ENCODE measurements around the gene CFAP251. TPM values are rescaled to one million over a fixed set of nuclear protein-coding genes. Genes with fewer than 3 reads are reported as not detected.
"Not testable (repeated sequence)": the region's sequence is repeated elsewhere in the genome, so short reads cannot be mapped to it uniquely, and the experiment has no call there.

The CFAP251 gene
- 0.13 TPM for total RNA-seq (2013)
- polyA plus RNA-seq (under 1 TPM in 2 of 3 donors, not detected in 1; 0.08 to 0.17 TPM), polyA minus RNA-seq (0.28 TPM in 1 of 2 replicates, not detected in the other), total RNA-seq (0.64 to 8.1 (median 3.3) reads per million in 11 experiments)

GRCh38 chr12:121917950-121918678, at the start of gene CFAP251:
Gene CFAP251 (plus strand): TSS chr12:121918592. CDS start chr12:121921306, 2,714 bp downstream.
- Histone ChIP-seq H3K27ac (ENCODE audit: low read depth in 1 of 2, low read length in 2 of 2) (peak within 1 kb of the TSS in 1 of 2 donors; percentile 83), H3K9ac (ENCODE audit: insufficient read depth, low read length, poor library complexity, severe bottlenecking) (peak within 1 kb of the TSS; percentile 55), H2AFZ (ENCODE audit: insufficient read depth, low read depth, low read length, poor library complexity, severe bottlenecking) (peak within 1 kb of the TSS; percentile 82), H3K27me3 (ENCODE audit: control insufficient read depth in 2 of 2, insufficient read depth in 2 of 2, low read length in 2 of 2) (no peaks in the 10 kb centered on the region), H4K20me1 (ENCODE audit: insufficient read depth, low read length) (no peaks in the 10 kb centered on the region), H3K79me2 (ENCODE audit: insufficient read depth, low read length) (no peaks in the 10 kb centered on the region), H3K9me3 (replicated peaks in 1 of 2; ENCODE audit: control insufficient read depth in 1 of 2, insufficient read depth in 1 of 2, low read length in 2 of 2) (no peaks in the 10 kb centered on the region), H3K4me1 (ENCODE audit: control insufficient read depth in 1 of 2, insufficient read depth in 2 of 2, low read length in 2 of 2) (peaks cover 21 to 23% of the 10 kb centered on the region in 2 donors), H3K36me3 (replicated peaks in 1 of 2; ENCODE audit: control insufficient read depth in 1 of 2, insufficient read depth in 2 of 2, low read length in 2 of 2) (peaks cover 34 to 39% of the 10 kb centered on the region in 2 donors), H3K4me2 (replicated peaks; ENCODE audit: extremely low read depth, low read length, poor library complexity, severe bottlenecking) (peak within 1 kb of the TSS; percentile 80), H3K4me3 (replicated peaks in 1 of 3; ENCODE audit: low read depth in 2 of 3, low read length in 3 of 3) (peak within 1 kb of the TSS; percentile 20 to 74 (median 41))
- Mint-ChIP-seq H3K27me3 (ENCODE audit: low read depth in 3 of 3) (peaks cover 0 to 3% (median 0%) of the 10 kb centered on the region in 3 donors), H3K4me3 (peak within 1 kb of the TSS; percentile 79 to 89), H3K4me1 (peaks cover 19% of the 10 kb centered on the region), H3K27ac (peak within 1 kb of the TSS; percentile 57 to 95 (median 86)), H3K9me3 (no peaks in the 10 kb centered on the region), H3K36me3 (peaks cover 23 to 50% of the 10 kb centered on the region in 2 donors)
- WGBS (ENCODE audit: insufficient coverage), result 22% methylated on average over 37 of the region's 41 CpGs
- peak; percentile 75 for TF ChIP-seq CTCF (IDR thresholded peaks at IDR 0.05)
- peak; percentile 95 to 98 (median 98) for DNase-seq
- intact Hi-C loops (cut with micrococcal nuclease), result no loop called here

- H3K4me3 Mint-ChIP-seq; H3K36me3 ChIP-seq (replicated peaks in 1 of 2; ENCODE audit: control insufficient read depth in 1 of 2, insufficient read depth in 2 of 2, low read length in 2 of 2); DNase-seq; H3K4me2 ChIP-seq (replicated peaks; ENCODE audit: extremely low read depth, low read length, poor library complexity, severe bottlenecking); H3K9me3 Mint-ChIP-seq; H3K9ac ChIP-seq (ENCODE audit: insufficient read depth, low read length, poor library complexity, severe bottlenecking); H2AFZ ChIP-seq (ENCODE audit: insufficient read depth, low read depth, low read length, poor library complexity, severe bottlenecking); H3K36me3 Mint-ChIP-seq; H3K79me2 ChIP-seq (ENCODE audit: insufficient read depth, low read length); H3K27me3 ChIP-seq (ENCODE audit: control insufficient read depth in 2 of 2, insufficient read depth in 2 of 2, low read length in 2 of 2); H3K27ac ChIP-seq (ENCODE audit: low read depth in 1 of 2, low read length in 2 of 2); H3K27ac Mint-ChIP-seq; H4K20me1 ChIP-seq (ENCODE audit: insufficient read depth, low read length); intact Hi-C loops (cut with micrococcal nuclease); H3K9me3 ChIP-seq (replicated peaks in 1 of 2; ENCODE audit: control insufficient read depth in 1 of 2, insufficient read depth in 1 of 2, low read length in 2 of 2); H3K27me3 Mint-ChIP-seq (ENCODE audit: low read depth in 3 of 3); H3K4me3 ChIP-seq (replicated peaks in 1 of 3; ENCODE audit: low read depth in 2 of 3, low read length in 3 of 3): not testable (repeated sequence)
- H3K4me1 Mint-ChIP-seq, result peaks cover 23% of the 10 kb centered on the region
- 100% methylated on average over 3 of the region's 8 CpGs for WGBS (ENCODE audit: insufficient coverage)
- peaks cover 21 to 27% of the 10 kb centered on the region in 2 donors for H3K4me1 ChIP-seq (ENCODE audit: control insufficient read depth in 1 of 2, insufficient read depth in 2 of 2, low read length in 2 of 2)
Measured at GRCh38 chr12:121869229-121869628, 49.2 kb upstream of the CFAP251 start.

All from CD14-positive monocyte (primary cell).